ENCODE measurements around the gene OR1D5.
"Not testable (repeated sequence)": the region's sequence is repeated elsewhere in the genome, so short reads cannot be mapped to it uniquely, and the experiment has no call there.

OR1D5 gene

DNA sequence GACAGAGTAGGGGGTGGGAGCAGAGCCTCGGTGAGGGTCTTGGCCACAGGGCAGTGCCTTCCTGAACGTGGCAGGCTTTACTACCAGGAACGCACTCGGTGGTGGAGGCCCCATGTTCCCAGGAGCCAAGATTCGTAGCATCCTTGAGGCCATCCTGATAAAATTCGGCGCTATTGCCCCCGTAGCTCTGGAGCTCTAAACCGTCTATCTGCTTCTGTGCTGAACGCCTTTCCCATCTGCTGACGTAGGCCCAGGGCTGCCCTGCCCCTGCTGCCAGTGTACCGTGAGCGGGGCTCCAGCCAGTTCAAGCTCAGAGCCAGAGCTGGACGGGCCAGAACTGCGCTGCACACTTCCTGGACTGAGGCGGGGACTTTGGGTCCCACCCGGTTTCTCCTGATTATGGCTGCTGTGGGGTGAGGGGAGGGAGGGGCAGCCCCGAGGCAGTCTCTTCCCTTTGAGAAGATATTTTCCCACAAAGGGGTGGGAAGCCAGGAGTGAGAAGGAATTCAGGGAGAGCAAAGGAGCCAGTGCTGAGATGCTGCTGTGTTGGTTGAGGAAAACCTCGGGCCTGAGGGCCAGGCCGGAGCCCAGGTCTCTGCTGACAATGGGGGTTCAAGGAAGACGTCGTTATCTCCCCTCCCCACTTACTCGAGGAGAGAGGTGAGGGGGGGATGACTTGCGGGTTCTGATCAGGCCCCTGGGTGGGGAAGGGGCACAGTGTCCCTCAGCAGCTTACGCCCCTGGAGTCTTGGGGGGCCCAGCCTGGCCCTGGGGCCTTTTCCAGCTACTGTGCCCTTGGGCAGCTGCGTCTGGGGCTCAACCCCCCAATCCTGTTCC, 29.4 kb downstream of the OR1D5 start:
- no peaks in the 10 kb centered on the region for H3K36me3 ChIP-seq (replicated peaks; ENCODE audit: insufficient read depth, low read length)
- no peaks in the 10 kb centered on the region for H3K9me2 ChIP-seq (replicated peaks; ENCODE audit: insufficient read depth, low read length)
- no peak overlapping the region for H3K27ac ChIP-seq (ENCODE audit: low read length)
- H3K4me2 ChIP-seq (ENCODE audit: low read depth, low read length), result no peak overlapping the region
- no peak for TF ChIP-seq EZH2phosphoT487 (IDR thresholded peaks at IDR 0.05; ENCODE audit: low read length)
- no peak for TF ChIP-seq EZH2 (optimal IDR thresholded peaks at IDR 0.05; ENCODE audit: low read depth, low read length)
- no peak for TF ChIP-seq CTCF (IDR thresholded peaks at IDR 0.05; ENCODE audit: low read length)
- H3K4me3 ChIP-seq (ENCODE audit: low read length), result no peak overlapping the region
- no peak overlapping the region for H2AFZ ChIP-seq (ENCODE audit: low read length)
- H3K4me1 ChIP-seq (ENCODE audit: low read length), result no peaks in the 10 kb centered on the region
- H3K9ac ChIP-seq (ENCODE audit: low read length), result no peak overlapping the region
- H3K27me3 ChIP-seq (replicated peaks; ENCODE audit: insufficient read depth, low read length), result peaks cover 5% of the 10 kb centered on the region
- no peak for DNase-seq
- no peaks in the 10 kb centered on the region for H3K79me2 ChIP-seq (ENCODE audit: low read length)
- no peaks in the 10 kb centered on the region for H3F3A ChIP-seq (ENCODE audit: insufficient read depth, low read length)
- H4K20me1 ChIP-seq (ENCODE audit: insufficient read depth, low read length), result no peaks in the 10 kb centered on the region
- H3K9me3 ChIP-seq (replicated peaks; ENCODE audit: insufficient read depth, low read length), result no peaks in the 10 kb centered on the region

- no peak for TF ChIP-seq EZH2phosphoT487 (IDR thresholded peaks at IDR 0.05; ENCODE audit: low read length)
- TF ChIP-seq CTCF (IDR thresholded peaks at IDR 0.05; ENCODE audit: low read length), result no peak
- TF ChIP-seq EZH2 (optimal IDR thresholded peaks at IDR 0.05; ENCODE audit: low read depth, low read length), result no peak
- no peaks in the 10 kb centered on the region for H3K36me3 ChIP-seq (replicated peaks; ENCODE audit: insufficient read depth, low read length)
- no peaks in the 10 kb centered on the region for H3K9me2 ChIP-seq (replicated peaks; ENCODE audit: insufficient read depth, low read length)
Observed at GRCh38 chr17:3033248-3033640, 30.2 kb downstream of the OR1D5 start.

GRCh38 chr17:3032258-3033247, 30.9 kb downstream of the OR1D5 start:
- H3K4me1 ChIP-seq (ENCODE audit: low read length), result no peaks in the 10 kb centered on the region
- H4K20me1 ChIP-seq (ENCODE audit: insufficient read depth, low read length), result no peaks in the 10 kb centered on the region
- no peak for TF ChIP-seq CTCF (IDR thresholded peaks at IDR 0.05; ENCODE audit: low read length)
- TF ChIP-seq EZH2phosphoT487 (IDR thresholded peaks at IDR 0.05; ENCODE audit: low read length), result no peak
- TF ChIP-seq EZH2 (optimal IDR thresholded peaks at IDR 0.05; ENCODE audit: low read depth, low read length), result no peak
- no peak overlapping the region for H3K4me2 ChIP-seq (ENCODE audit: low read depth, low read length)
- no peak overlapping the region for H3K9ac ChIP-seq (ENCODE audit: low read length)
- H3K79me2 ChIP-seq (ENCODE audit: low read length), result no peaks in the 10 kb centered on the region
- no peak overlapping the region for H3K27ac ChIP-seq (ENCODE audit: low read length)
- no peak overlapping the region for H3K4me3 ChIP-seq (ENCODE audit: low read length)
- peaks cover 5% of the 10 kb centered on the region for H3K27me3 ChIP-seq (replicated peaks; ENCODE audit: insufficient read depth, low read length)
- DNase-seq, result no peak
- no peaks in the 10 kb centered on the region for H3K36me3 ChIP-seq (replicated peaks; ENCODE audit: insufficient read depth, low read length)
- no peaks in the 10 kb centered on the region for H3K9me3 ChIP-seq (replicated peaks; ENCODE audit: insufficient read depth, low read length)
- no peaks in the 10 kb centered on the region for H3K9me2 ChIP-seq (replicated peaks; ENCODE audit: insufficient read depth, low read length)
- H3F3A ChIP-seq (ENCODE audit: insufficient read depth, low read length), result no peaks in the 10 kb centered on the region
- H2AFZ ChIP-seq (ENCODE audit: low read length), result no peak overlapping the region

More at GRCh38 chr17:3033248-3033640, 30.2 kb downstream of the OR1D5 start:
- H3F3A ChIP-seq (ENCODE audit: insufficient read depth, low read length), result no peaks in the 10 kb centered on the region
- H3K27me3 ChIP-seq (replicated peaks; ENCODE audit: insufficient read depth, low read length), result peaks cover 5% of the 10 kb centered on the region
- no peaks in the 10 kb centered on the region for H4K20me1 ChIP-seq (ENCODE audit: insufficient read depth, low read length)
- no peaks in the 10 kb centered on the region for H3K9me3 ChIP-seq (replicated peaks; ENCODE audit: insufficient read depth, low read length)
- no peak overlapping the region for H3K4me3 ChIP-seq (ENCODE audit: low read length)
- no peak overlapping the region for H3K4me2 ChIP-seq (ENCODE audit: low read depth, low read length)
- no peak overlapping the region for H3K9ac ChIP-seq (ENCODE audit: low read length)
- H3K79me2 ChIP-seq (ENCODE audit: low read length), result no peaks in the 10 kb centered on the region
- DNase-seq, result no peak
- no peaks in the 10 kb centered on the region for H3K4me1 ChIP-seq (ENCODE audit: low read length)
- H3K27ac ChIP-seq (ENCODE audit: low read length), result no peak overlapping the region
- H2AFZ ChIP-seq (ENCODE audit: low read length), result no peak overlapping the region

DNA sequence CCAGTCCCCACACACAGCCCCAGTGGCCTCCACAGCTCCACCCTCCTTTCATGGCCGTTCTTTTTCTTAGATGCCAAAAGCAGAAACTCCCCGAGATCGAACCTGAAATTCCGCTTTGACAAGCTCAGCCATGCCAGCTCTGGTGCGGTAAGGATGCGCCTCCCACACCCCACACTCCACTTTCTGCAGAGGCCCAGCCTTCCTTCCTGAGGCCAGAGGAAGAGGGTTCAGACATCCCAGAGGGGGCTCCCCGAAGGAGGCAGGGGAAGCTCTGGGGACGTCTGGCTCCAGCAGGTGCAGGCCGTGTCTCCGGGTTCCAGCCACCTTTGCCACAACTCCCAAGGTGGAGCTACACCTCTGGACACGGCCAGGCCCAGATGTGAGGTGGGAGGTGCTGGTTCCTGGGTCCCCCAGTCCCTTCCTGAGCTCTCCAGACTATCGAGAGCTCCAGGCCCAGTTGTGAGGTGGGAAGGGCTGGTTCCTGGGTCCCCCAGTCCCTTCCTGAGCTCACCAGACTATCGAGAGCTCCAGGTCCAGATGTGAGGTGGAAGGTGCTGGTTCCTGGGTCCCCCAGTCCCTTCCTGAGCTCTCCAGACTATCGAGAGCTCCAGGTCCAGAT, 32.4 kb downstream of the OR1D5 start:
- H3K79me2 ChIP-seq (ENCODE audit: low read length); H3K4me3 ChIP-seq (ENCODE audit: low read length); H3K4me2 ChIP-seq (ENCODE audit: low read depth, low read length); H3K4me1 ChIP-seq (ENCODE audit: low read length); DNase-seq; H2AFZ ChIP-seq (ENCODE audit: low read length); H3K9ac ChIP-seq (ENCODE audit: low read length); H3K27me3 ChIP-seq (replicated peaks; ENCODE audit: insufficient read depth, low read length); H3K36me3 ChIP-seq (replicated peaks; ENCODE audit: insufficient read depth, low read length); H3F3A ChIP-seq (ENCODE audit: insufficient read depth, low read length); H3K9me3 ChIP-seq (replicated peaks; ENCODE audit: insufficient read depth, low read length); H4K20me1 ChIP-seq (ENCODE audit: insufficient read depth, low read length); H3K9me2 ChIP-seq (replicated peaks; ENCODE audit: insufficient read depth, low read length); H3K27ac ChIP-seq (ENCODE audit: low read length): not testable (repeated sequence)

Data from MM.1S (cell line).